CD14-positive monocyte (primary cell): Measurements from ENCODE around the gene PAGR1. TPM values are rescaled to one million over a fixed set of nuclear protein-coding genes. Genes with fewer than 3 reads are reported as not detected.

Experiments
- DNase-seq, 3 donors: peaks; one replicate each; pipeline ENCODE4 v3.0.0-alpha.2; 2011 to 2022
- H2AFZ ChIP-seq: 2 replicates; pipeline ENCODE4 v1.6.0; 2012; ENCODE audit warnings: mild to moderate bottlenecking, low read depth, low read length, inconsistent platforms; ENCODE audit not compliant: insufficient read depth, poor library complexity, severe bottlenecking
- H3K27ac ChIP-seq, 2 donors: 1 replicate in 1 of 2; 2 replicates in 1 of 2; pipeline ENCODE4 v1.5.1; 2012 to 2013; ENCODE audit warnings: low read length in 2 of 2, control low read depth in 1 of 2, inconsistent platforms in 1 of 2, low read depth in 1 of 2, mild to moderate bottlenecking in 1 of 2
- H3K27me3 ChIP-seq, 2 donors: one replicate each; pipeline versions ENCODE4 v1.6.0 to v1.6.1; 2011 to 2013; ENCODE audit warnings: low read length in 2 of 2; ENCODE audit not compliant: control insufficient read depth in 2 of 2, insufficient read depth in 2 of 2
- H3K36me3 ChIP-seq, 2 donors: replicated peaks in 1 of 2; 1 replicate in 1 of 2; 2 replicates in 1 of 2; pipeline versions ENCODE4 v1.5.1 to v1.6.1; 2012 to 2013; ENCODE audit warnings: low read length in 2 of 2, control low read depth in 1 of 2, inconsistent platforms in 1 of 2, mild to moderate bottlenecking in 1 of 2; ENCODE audit not compliant: insufficient read depth in 2 of 2, control insufficient read depth in 1 of 2
- H3K4me1 ChIP-seq, 2 donors: 1 replicate in 1 of 2; 2 replicates in 1 of 2; pipeline versions ENCODE4 v1.5.1 to v1.6.1; 2012 to 2013; ENCODE audit warnings: low read length in 2 of 2, control low read depth in 1 of 2, inconsistent platforms in 1 of 2, mild to moderate bottlenecking in 1 of 2, moderate library complexity in 1 of 2; ENCODE audit not compliant: insufficient read depth in 2 of 2, control insufficient read depth in 1 of 2
- H3K4me2 ChIP-seq: replicated peaks from 2 replicates; pipeline ENCODE3; 2012; ENCODE audit warnings: low read length, moderate library complexity, mild to moderate bottlenecking; ENCODE audit not compliant: poor library complexity, severe bottlenecking; ENCODE audit errors: extremely low read depth
- H3K4me3 ChIP-seq, 3 experiments: fragments of 200-600 bp in 1 of 3; sonication (generic) in 1 of 3; replicated peaks in 1 of 3; 1 replicate in 2 of 3; 2 replicates in 1 of 3; pipeline ENCODE4 v1.5.1; 2011 to 2013; ENCODE audit warnings: low read length in 3 of 3, mild to moderate bottlenecking in 3 of 3, control low read depth in 2 of 3, low read depth in 2 of 3, inconsistent platforms in 1 of 3, moderate library complexity in 1 of 3
- H3K79me2 ChIP-seq: 2 replicates; pipeline ENCODE4 v1.6.0; 2012; ENCODE audit warnings: mild to moderate bottlenecking, control low read depth, inconsistent platforms, low read length, moderate library complexity; ENCODE audit not compliant: insufficient read depth
- H3K9ac ChIP-seq: 2 replicates; pipeline ENCODE4 v1.6.0; 2017; ENCODE audit warnings: low read length, mild to moderate bottlenecking; ENCODE audit not compliant: insufficient read depth, poor library complexity, severe bottlenecking
- H3K9me3 ChIP-seq, 2 donors: replicated peaks in 1 of 2; 1 replicate in 1 of 2; 2 replicates in 1 of 2; pipeline versions ENCODE4 v1.5.1 to v1.6.1; 2012 to 2013; ENCODE audit warnings: low read length in 2 of 2, control low read depth in 1 of 2; ENCODE audit not compliant: control insufficient read depth in 1 of 2, insufficient read depth in 1 of 2
- H4K20me1 ChIP-seq: 2 replicates; pipeline ENCODE4 v1.6.0; 2012; ENCODE audit warnings: mild to moderate bottlenecking, low read length, control low read depth, moderate library complexity; ENCODE audit not compliant: insufficient read depth
- H3K27ac Mint-ChIP-seq, 7 donors: one replicate each; pipeline ENCODE4 v1.8.0; 2020; ENCODE audit warnings: mild to moderate bottlenecking in 7 of 7, mixed read lengths in 7 of 7, moderate library complexity in 6 of 7, inconsistent platforms in 2 of 7
- H3K27me3 Mint-ChIP-seq, 3 donors: one replicate each; pipeline ENCODE4 v1.8.0; 2021 to 2022; ENCODE audit warnings: low read depth in 3 of 3, mild to moderate bottlenecking in 3 of 3, mixed read lengths in 3 of 3, moderate library complexity in 3 of 3, inconsistent platforms in 1 of 3
- H3K36me3 Mint-ChIP-seq, 2 donors: one replicate each; pipeline ENCODE4 v1.8.0; 2020; ENCODE audit warnings: mixed read lengths in 2 of 2, inconsistent platforms in 1 of 2, mild to moderate bottlenecking in 1 of 2
- H3K4me1 Mint-ChIP-seq: one replicate; pipeline ENCODE4 v1.8.0; 2020; ENCODE audit warnings: mild to moderate bottlenecking, mixed read lengths
- H3K4me3 Mint-ChIP-seq, 2 donors: one replicate each; pipeline ENCODE4 v1.8.0; 2020; ENCODE audit warnings: mild to moderate bottlenecking in 2 of 2, mixed read lengths in 2 of 2, moderate library complexity in 1 of 2
- H3K9me3 Mint-ChIP-seq, 7 donors: one replicate each; pipeline ENCODE4 v1.8.0; 2020 to 2022; ENCODE audit warnings: mixed read lengths in 7 of 7, mild to moderate bottlenecking in 6 of 7, moderate library complexity in 6 of 7, inconsistent platforms in 2 of 7
- CTCF ChIP-seq: fragments of 200-600 bp; IDR thresholded peaks from one replicate; pipeline ENCODE4 v1.8.0; 2022; ENCODE audit warnings: antibody characterized with exemption, mild to moderate bottlenecking
- WGBS: methylation state at CpG from one replicate; pipeline ENCODE4 v1.1.5; 2013; ENCODE audit warnings: missing lambda C conversion rate; ENCODE audit not compliant: insufficient coverage; 5-methylcytosine and 5-hydroxymethylcytosine counted together
- intact Hi-C, 2 donors: fragments of 100-400 bp; cut with micrococcal nuclease; formaldehyde crosslinking; loops; one replicate each; pipeline versions ENCODE4 v1.15.0 to v1.15.1; 2023
- polyA plus RNA-seq, 3 donors: library from polyadenylated mRNA; depleted of rRNA in 1 of 3; unstranded in 2 of 3; stranded (reverse) in 1 of 3; fragments of 300-500 nt in 2 of 3; fragments of >200 nt in 1 of 3; fragmentation: Illumina TruSeq in 2 of 3; gene quantifications; 1 replicate in 2 of 3; 2 replicates in 1 of 3; pipeline ENCODE4 v1.2.3, GENCODE V29; 2012 to 2021

PAGR1 gene
- polyA plus RNA-seq, 3 donors: 12.6 to 43.4 (median 36.3) TPM

- Histone ChIP-seq H3K4me2 (peak overlapping the region; percentile 76), H2AFZ (peak overlapping the region; percentile 56), H3K4me3 (peak overlapping the region; percentile 43 to 78 (median 68)), H3K27me3 (peaks cover 0 to 5% of the 10 kb centered on the region in 2 donors), H3K27ac (peak overlapping the region; percentile 84), H3K79me2 (peaks cover 27% of the 10 kb centered on the region), H4K20me1 (peaks cover 36% of the 10 kb centered on the region), H3K9ac (peak overlapping the region; percentile 63), H3K9me3 (no peaks in the 10 kb centered on the region), H3K36me3 (peaks cover 13 to 30% of the 10 kb centered on the region in 2 donors), H3K4me1 (peaks cover 58 to 66% of the 10 kb centered on the region in 2 donors)
- Mint-ChIP-seq H3K27ac (peak overlapping the region; percentile 85 to 96 (median 93)), H3K36me3 (peaks cover 20 to 31% of the 10 kb centered on the region in 2 donors), H3K9me3 (peaks cover 0 to 5% (median 0%) of the 10 kb centered on the region in 7 donors), H3K4me3 (peak overlapping the region; percentile 76 to 89), H3K4me1 (peaks cover 50% of the 10 kb centered on the region), H3K27me3 (peaks cover 6 to 10% (median 8%) of the 10 kb centered on the region in 3 donors)
- DNase-seq: no peak
- under 1% methylated on average over 99 of the region's 99 CpGs for WGBS
- intact Hi-C loops: loop anchor here in 1 of 2 donors (5.0 kb wide), 1 partner anchor 40 kb away; no protein-coding TSS in a partner anchor
- no peak for TF ChIP-seq CTCF
Observed at GRCh38 chr16:29806641-29807425, 9.1 kb upstream of the PAGR1 start.

GRCh38 chr16:29807426-29808218 lies 8.3 kb upstream of the PAGR1 start:
- Histone ChIP-seq H2AFZ (peak overlapping the region; percentile 56), H3K4me3 (peak overlapping the region; percentile 41 to 78 (median 53)), H4K20me1 (peaks cover 36% of the 10 kb centered on the region), H3K79me2 (peaks cover 27% of the 10 kb centered on the region), H3K27ac (peak overlapping the region; percentile 84), H3K27me3 (peaks cover 5 to 11% of the 10 kb centered on the region in 2 donors), H3K36me3 (peaks cover 13 to 25% of the 10 kb centered on the region in 2 donors), H3K9ac (peak overlapping the region; percentile 63), H3K4me2 (peak overlapping the region; percentile 76), H3K9me3 (no peaks in the 10 kb centered on the region), H3K4me1 (peaks cover 65 to 74% of the 10 kb centered on the region in 2 donors)
- Mint-ChIP-seq H3K9me3 (peaks cover 0 to 5% (median 3%) of the 10 kb centered on the region in 7 donors), H3K27me3 (peaks cover 13 to 18% (median 16%) of the 10 kb centered on the region in 3 donors), H3K27ac (peak overlapping the region; percentile 85 to 96 (median 93)), H3K4me1 (peaks cover 58% of the 10 kb centered on the region), H3K36me3 (peaks cover 17 to 29% of the 10 kb centered on the region in 2 donors), H3K4me3 (peak overlapping the region; percentile 75 to 89)
- DNase-seq: peak; percentile 86 to 91 (median 87)
- intact Hi-C loops: loop anchor here in 1 of 2 donors (5.0 kb wide), 1 partner anchor 40 kb away; no protein-coding TSS in a partner anchor
- peak; percentile 38 for TF ChIP-seq CTCF
- WGBS: under 1% methylated on average over 65 of the region's 69 CpGs
